Activated CD8-positive, alpha-beta memory T cell treated with anti-CD3 and anti-CD28 coated beads, Interleukin-2, amount 10 ng/mL, durations not matched to agents 7 days and 5 days (primary cell): ENCODE results near the gene ADCY1. TPM values are rescaled to one million over a fixed set of nuclear protein-coding genes. Genes with fewer than 3 reads are reported as not detected.

Experiments used
- ATAC-seq: fragments of 150-1000 bp; cut with Tn5 transposase; one replicate; pipeline ENCODE4 v1.10.0; 2021; ENCODE audit warnings: moderate library complexity
- CTCF ChIA-PET: fragments of 350-600 bp; sonication (Branson Sonifier 250); formaldehyde crosslinking; loops from one replicate; lab custom pipeline; 2021; ENCODE audit warnings: antibody characterized with exemption; lab: Charles Lee
- DNase-seq: peaks from one replicate; pipeline ENCODE4 v3.0.0-alpha.2; 2020
- H3K27ac Mint-ChIP-seq: one replicate; pipeline ENCODE4 v1.8.0; 2021; ENCODE audit warnings: mild to moderate bottlenecking, mixed read lengths
- H3K27me3 Mint-ChIP-seq: one replicate; pipeline ENCODE4 v1.8.0; 2021; ENCODE audit warnings: mixed read lengths
- H3K36me3 Mint-ChIP-seq: one replicate; pipeline ENCODE4 v1.8.0; 2021; ENCODE audit warnings: mild to moderate bottlenecking, mixed read lengths
- H3K4me1 Mint-ChIP-seq: one replicate; pipeline ENCODE4 v1.8.0; 2021; ENCODE audit warnings: mixed read lengths
- H3K4me3 Mint-ChIP-seq: one replicate; pipeline ENCODE4 v1.8.0; 2021; ENCODE audit warnings: mild to moderate bottlenecking, moderate library complexity, mixed read lengths
- H3K9me3 Mint-ChIP-seq: one replicate; pipeline ENCODE4 v1.8.0; 2022; ENCODE audit warnings: low read depth, mixed read lengths
- total RNA-seq, 2 experiments: library from RNA; stranded (reverse); gene quantifications; one replicate each; pipeline ENCODE4 v1.2.3, GENCODE V29; 2021

Gene ADCY1
- total RNA-seq, 2 experiments from 2014 or later: 1.3 to 6.7 TPM

GRCh38 chr7:45627691-45628456 is 53.7 kb downstream of the ADCY1 start:
- DNase-seq: no peak
- ATAC-seq: no peak
- H3K4me1 Mint-ChIP-seq: no peaks in the 10 kb centered on the region
- CTCF ChIA-PET: no interaction called here
- H3K4me3 Mint-ChIP-seq: no peak overlapping the region
- no peaks in the 10 kb centered on the region for H3K36me3 Mint-ChIP-seq
- no peaks in the 10 kb centered on the region for H3K27me3 Mint-ChIP-seq
- H3K9me3 Mint-ChIP-seq: peaks cover 2% of the 10 kb centered on the region
- H3K27ac Mint-ChIP-seq: no peak overlapping the region

GRCh38 chr7:45631569-45631968 is 57.4 kb downstream of the ADCY1 start:
- no peak overlapping the region for H3K27ac Mint-ChIP-seq
- no peaks in the 10 kb centered on the region for H3K36me3 Mint-ChIP-seq
- peaks cover 6% of the 10 kb centered on the region for H3K27me3 Mint-ChIP-seq
- no peak overlapping the region for H3K4me3 Mint-ChIP-seq
- no peaks in the 10 kb centered on the region for H3K4me1 Mint-ChIP-seq
- DNase-seq (no peak), ATAC-seq (no peak)
- CTCF ChIA-PET: no interaction called here
- no peaks in the 10 kb centered on the region for H3K9me3 Mint-ChIP-seq

GRCh38 chr7:45636733-45637132 is 62.6 kb downstream of the ADCY1 start:
- H3K4me3 Mint-ChIP-seq: no peak overlapping the region
- no peak overlapping the region for H3K27ac Mint-ChIP-seq
- H3K4me1 Mint-ChIP-seq: no peaks in the 10 kb centered on the region
- ATAC-seq (no peak), DNase-seq (no peak)
- H3K36me3 Mint-ChIP-seq: no peaks in the 10 kb centered on the region
- H3K27me3 Mint-ChIP-seq: peaks cover 15% of the 10 kb centered on the region
- no peaks in the 10 kb centered on the region for H3K9me3 Mint-ChIP-seq
- CTCF ChIA-PET: no interaction called here

- Mint-ChIP-seq H3K4me1 (peaks cover 5% of the 10 kb centered on the region), H3K36me3 (no peaks in the 10 kb centered on the region), H3K4me3 (no peak overlapping the region), H3K27ac (no peak overlapping the region), H3K9me3 (no peaks in the 10 kb centered on the region), H3K27me3 (peaks cover 15% of the 10 kb centered on the region)
- no peak for DNase-seq
- CTCF ChIA-PET: no interaction called here
- ATAC-seq: no peak
Observed at GRCh38 chr7:45638916-45639315, 64.7 kb downstream of the ADCY1 start.

GRCh38 chr7:45642044-45642443 is 67.9 kb downstream of the ADCY1 start:
- H3K27me3 Mint-ChIP-seq: peaks cover 9% of the 10 kb centered on the region

GRCh38 chr7:45643630-45644029 is 69.5 kb downstream of the ADCY1 start:
- no peaks in the 10 kb centered on the region for H3K36me3 Mint-ChIP-seq
- ATAC-seq: no peak
- no peak overlapping the region for H3K4me3 Mint-ChIP-seq
- no peaks in the 10 kb centered on the region for H3K9me3 Mint-ChIP-seq
- peaks cover 5% of the 10 kb centered on the region for H3K4me1 Mint-ChIP-seq
- no peak overlapping the region for H3K27ac Mint-ChIP-seq
- CTCF ChIA-PET: no interaction called here
- H3K27me3 Mint-ChIP-seq: peaks cover 1% of the 10 kb centered on the region
- DNase-seq: no peak

More at GRCh38 chr7:45642044-45642443, 67.9 kb downstream of the ADCY1 start:
- Mint-ChIP-seq H3K4me3 (no peak overlapping the region), H3K4me1 (peaks cover 5% of the 10 kb centered on the region), H3K27ac (no peak overlapping the region), H3K36me3 (no peaks in the 10 kb centered on the region), H3K9me3 (no peaks in the 10 kb centered on the region)
- CTCF ChIA-PET: no interaction called here
- DNase-seq: peak; percentile 33
- ATAC-seq: no peak

- peak; percentile 21 for DNase-seq
- no peak for ATAC-seq
- H3K36me3 Mint-ChIP-seq: no peaks in the 10 kb centered on the region
- no peaks in the 10 kb centered on the region for H3K27me3 Mint-ChIP-seq
- CTCF ChIA-PET: no interaction called here
- H3K27ac Mint-ChIP-seq: no peak overlapping the region
- peaks cover 5% of the 10 kb centered on the region for H3K4me1 Mint-ChIP-seq
- H3K4me3 Mint-ChIP-seq: no peak overlapping the region
- no peaks in the 10 kb centered on the region for H3K9me3 Mint-ChIP-seq
Observed at GRCh38 chr7:45644237-45644636, 70.1 kb downstream of the ADCY1 start.

- CTCF ChIA-PET: no interaction called here
- DNase-seq: no peak
- H3K9me3 Mint-ChIP-seq: no peaks in the 10 kb centered on the region
Observed at GRCh38 chr7:45645141-45645969, 71.2 kb downstream of the ADCY1 start.

GRCh38 chr7:45646207-45646821 is 72.1 kb downstream of the ADCY1 start:
- Mint-ChIP-seq H3K4me3 (no peak overlapping the region), H3K4me1 (peaks cover 11% of the 10 kb centered on the region), H3K9me3 (no peaks in the 10 kb centered on the region), H3K36me3 (no peaks in the 10 kb centered on the region), H3K27ac (no peak overlapping the region), H3K27me3 (no peaks in the 10 kb centered on the region)
- no peak for ATAC-seq
- CTCF ChIA-PET: interaction anchor here (1.5 kb wide), 1 partner anchor 17 kb away, joined by 3 read pairs; no protein-coding TSS in a partner anchor
- peak; percentile 30 for DNase-seq

More at GRCh38 chr7:45645141-45645969, 71.2 kb downstream of the ADCY1 start:
- H3K36me3 Mint-ChIP-seq: no peaks in the 10 kb centered on the region
- no peaks in the 10 kb centered on the region for H3K27me3 Mint-ChIP-seq
- H3K4me1 Mint-ChIP-seq: peaks cover 5% of the 10 kb centered on the region
- no peak for ATAC-seq
- H3K4me3 Mint-ChIP-seq: no peak overlapping the region
- H3K27ac Mint-ChIP-seq: no peak overlapping the region

- peak; percentile 30 for DNase-seq
- H3K4me3 Mint-ChIP-seq: no peak overlapping the region
- H3K4me1 Mint-ChIP-seq: peaks cover 9% of the 10 kb centered on the region
- CTCF ChIA-PET: interaction anchor here (1.5 kb wide), 1 partner anchor 16 kb away, joined by 3 read pairs; no protein-coding TSS in a partner anchor
- H3K36me3 Mint-ChIP-seq: no peaks in the 10 kb centered on the region
- ATAC-seq: no peak
- H3K27me3 Mint-ChIP-seq: no peaks in the 10 kb centered on the region
- no peak overlapping the region for H3K27ac Mint-ChIP-seq
- no peaks in the 10 kb centered on the region for H3K9me3 Mint-ChIP-seq
Observed at GRCh38 chr7:45646996-45647825, 73.0 kb downstream of the ADCY1 start.

GRCh38 chr7:45647967-45648670 is 74.0 kb downstream of the ADCY1 start:
- CTCF ChIA-PET: interaction anchor here (1.5 kb wide), 1 partner anchor 15 kb away, joined by 3 read pairs; no protein-coding TSS in a partner anchor
- ATAC-seq (no peak), DNase-seq (peak; percentile 31)
- Mint-ChIP-seq H3K4me3 (no peak overlapping the region), H3K36me3 (no peaks in the 10 kb centered on the region), H3K4me1 (peaks cover 6% of the 10 kb centered on the region), H3K27me3 (no peaks in the 10 kb centered on the region), H3K27ac (no peak overlapping the region), H3K9me3 (no peaks in the 10 kb centered on the region)

- H3K27ac Mint-ChIP-seq: no peak overlapping the region
- H3K36me3 Mint-ChIP-seq: no peaks in the 10 kb centered on the region
Observed at GRCh38 chr7:45648671-45648995, 74.5 kb downstream of the ADCY1 start.

More at GRCh38 chr7:45648671-45648995, 74.5 kb downstream of the ADCY1 start:
- no peak for ATAC-seq
- Mint-ChIP-seq H3K4me3 (no peak overlapping the region), H3K27me3 (no peaks in the 10 kb centered on the region), H3K9me3 (no peaks in the 10 kb centered on the region), H3K4me1 (peaks cover 6% of the 10 kb centered on the region)
- peak; percentile 35 for DNase-seq
- CTCF ChIA-PET: no interaction called here
